ENCODE data around the gene FGD6. TPM values are rescaled to one million over a fixed set of nuclear protein-coding genes. Genes with fewer than 3 reads are reported as not detected.
A peak's percentile ranks its signal among the peaks of the same experiment; 100 is the strongest.

The FGD6 gene
- total RNA-seq (1 to 10 TPM; 1.5 TPM), total RNA-seq (0.61 to 10.8 (median 2.1) reads per million in 172 experiments)
- polyA plus RNA-seq (2013, experiment 1 of 2), result 0.96 TPM
- polyA plus RNA-seq (2013, experiment 2 of 2), result 0.76 TPM

- Mint-ChIP-seq H3K27me3 (peaks cover 4% of the 10 kb centered on the region), H3K4me1 (ENCODE audit: low read depth) (peaks cover 47% of the 10 kb centered on the region), H3K4me3 (peak within 1 kb of the TSS; percentile 94), H3K36me3 (ENCODE audit: low read depth) (peaks cover 10% of the 10 kb centered on the region), H3K9me3 (no peaks in the 10 kb centered on the region), H3K27ac (peak within 1 kb of the TSS; percentile 88)
- Histone ChIP-seq H3K4me3 (ENCODE audit: low read length) (peak within 1 kb of the TSS; percentile 86), H3K27me3 (ENCODE audit: control insufficient read depth in 1 of 2, insufficient read depth in 2 of 2, low read length in 2 of 2) (no peaks in the 10 kb centered on the region), H3K9me3 (ENCODE audit: control insufficient read depth in 1 of 2, insufficient read depth in 1 of 2, low read length in 2 of 2) (no peaks in the 10 kb centered on the region), H3K4me1 (ENCODE audit: insufficient read depth, low read length) (peaks cover 12% of the 10 kb centered on the region), H3K27ac (ENCODE audit: low read depth in 1 of 2, low read length in 2 of 2) (peak within 1 kb of the TSS; percentile 95 to 96), H3K36me3 (ENCODE audit: insufficient read depth, low read length) (no peaks in the 10 kb centered on the region)
- intact Hi-C loops (cut with DNase I, micrococcal nuclease), result loop anchor here (1.0 to 10.0 kb wide), 12 partner anchors 100 to 1540 kb away; partner anchors contain the start of genes METAP2 (in 2 of the 2), CRADD (in 1 of the 2), LTA4H (in 1 of the 2) and NDUFA12 (in 1 of the 2)
- DNase-seq (peak; percentile 94 to 99 (median 98)), ATAC-seq (ENCODE audit: poor library complexity) (peak; percentile 90)
- ChIA-PET CTCF (interaction anchor here (0.7 to 2.0 kb wide), 11 partner anchors 8 to 257 kb away, joined by 3 to 13 read pairs (median 4); partner anchors contain the start of genes METAP2, NDUFA12 and NR2C1), POLR2A (interaction anchor here (0.5 to 4.5 kb wide), 16 partner anchors 8 to 818 kb away, joined by 3 to 62 read pairs (median 4); partner anchors contain the start of genes LTA4H, METAP2, NDUFA12 and NR2C1)
- peak; percentile 65 for TF ChIP-seq CTCF (IDR thresholded peaks at IDR 0.05)
Measured at GRCh38 chr12:95217377-95218149, at the start of gene FGD6, which contains the start of gene VEZT. Gene FGD6 (minus strand): TSS chr12:95217467. CDS start chr12:95217240, 227 bp downstream. Gene VEZT (plus strand): TSS chr12:95217807. CDS start chr12:95217851, 44 bp downstream.

GRCh38 chr12:95266254-95266653 is 49.0 kb upstream of the FGD6 start:
- Mint-ChIP-seq H3K4me3 (no peak overlapping the region), H3K9me3 (no peaks in the 10 kb centered on the region), H3K4me1 (ENCODE audit: low read depth) (no peaks in the 10 kb centered on the region), H3K27me3 (no peaks in the 10 kb centered on the region), H3K36me3 (ENCODE audit: low read depth) (peaks cover 81% of the 10 kb centered on the region), H3K27ac (no peak overlapping the region)
- H3K9me3 ChIP-seq (ENCODE audit: control insufficient read depth in 1 of 2, insufficient read depth in 1 of 2, low read length in 2 of 2), result no peaks in the 10 kb centered on the region
- H3K4me3 ChIP-seq (ENCODE audit: low read length), result no peak overlapping the region
- ATAC-seq (ENCODE audit: poor library complexity), result no peak
- intact Hi-C loops (cut with DNase I, micrococcal nuclease), result no loop called here
- POLR2A ChIA-PET, result no interaction called here
- no peaks in the 10 kb centered on the region for H3K27me3 ChIP-seq (ENCODE audit: control insufficient read depth in 1 of 2, insufficient read depth in 2 of 2, low read length in 2 of 2)
- no peak for DNase-seq
- CTCF ChIA-PET, result interaction anchor here (0.8 kb wide), 1 partner anchor 23 kb away, joined by 3 read pairs; no protein-coding TSS in a partner anchor
- H3K4me1 ChIP-seq (ENCODE audit: insufficient read depth, low read length), result no peaks in the 10 kb centered on the region
- peaks cover 31% of the 10 kb centered on the region for H3K36me3 ChIP-seq (ENCODE audit: insufficient read depth, low read length)
- TF ChIP-seq CTCF (IDR thresholded peaks at IDR 0.05), result no peak
- no peak overlapping the region for H3K27ac ChIP-seq (ENCODE audit: low read depth in 1 of 2, low read length in 2 of 2)

DNA sequence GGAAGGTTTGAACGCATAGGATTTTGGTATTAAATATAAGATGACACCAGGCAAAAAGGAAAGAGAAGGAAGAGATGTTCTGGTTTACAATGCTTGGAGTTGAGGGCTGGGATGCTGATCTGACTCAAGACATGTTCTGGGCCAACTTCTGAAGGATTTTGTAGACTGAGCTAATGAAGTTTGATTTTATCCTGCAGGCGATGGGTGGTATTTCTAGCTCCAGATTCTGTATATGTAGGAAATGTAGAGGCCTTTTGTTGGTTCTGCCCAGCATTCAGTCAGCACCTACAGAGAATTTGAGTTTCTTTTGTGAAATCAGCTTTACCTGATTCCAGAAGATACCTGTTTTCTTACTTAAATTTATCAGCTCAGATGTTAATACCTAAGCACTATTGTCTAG is 48.5 kb upstream of the FGD6 start:
- Mint-ChIP-seq H3K27me3 (no peaks in the 10 kb centered on the region), H3K9me3 (no peaks in the 10 kb centered on the region), H3K4me1 (ENCODE audit: low read depth) (no peaks in the 10 kb centered on the region), H3K36me3 (ENCODE audit: low read depth) (peaks cover 81% of the 10 kb centered on the region), H3K27ac (no peak overlapping the region), H3K4me3 (no peak overlapping the region)
- peaks cover 31% of the 10 kb centered on the region for H3K36me3 ChIP-seq (ENCODE audit: insufficient read depth, low read length)
- H3K27ac ChIP-seq (ENCODE audit: low read depth in 1 of 2, low read length in 2 of 2), result no peak overlapping the region
- no peak overlapping the region for H3K4me3 ChIP-seq (ENCODE audit: low read length)
- ChIA-PET POLR2A (interaction anchor here (0.6 kb wide), 1 partner anchor 10 kb away, joined by 3 read pairs; no protein-coding TSS in a partner anchor), CTCF (interaction anchor here (0.8 kb wide), 1 partner anchor 22 kb away, joined by 3 read pairs; no protein-coding TSS in a partner anchor)
- DNase-seq (no peak), ATAC-seq (ENCODE audit: poor library complexity) (no peak)
- no peak for TF ChIP-seq CTCF (IDR thresholded peaks at IDR 0.05)
- H3K4me1 ChIP-seq (ENCODE audit: insufficient read depth, low read length), result no peaks in the 10 kb centered on the region
- intact Hi-C loops (cut with DNase I, micrococcal nuclease), result no loop called here
- no peaks in the 10 kb centered on the region for H3K9me3 ChIP-seq (ENCODE audit: control insufficient read depth in 1 of 2, insufficient read depth in 1 of 2, low read length in 2 of 2)
- H3K27me3 ChIP-seq (ENCODE audit: control insufficient read depth in 1 of 2, insufficient read depth in 2 of 2, low read length in 2 of 2), result no peaks in the 10 kb centered on the region
